NCI-H2227 (cell line): ENCODE data around the gene NLRX1.
"Not testable (repeated sequence)": the region's sequence is repeated elsewhere in the genome, so short reads cannot be mapped to it uniquely, and the experiment has no call there.

Experiments
- DNase-seq: peaks from one replicate; lab custom pipeline; 2025; ENCODE audit not compliant: unreplicated experiment; lab: John Stamatoyannopoulos, UW

Gene NLRX1

GRCh38 chr11:119168471-119169281 lies at the start of gene NLRX1:
NLRX1 (plus strand) TSS chr11:119168725; CDS start chr11:119171404, 2,679 bp downstream.
- DNase-seq: peak; percentile 72

GRCh38 chr11:119118946-119119345 lies 49.6 kb upstream of the NLRX1 start:
- no peak for DNase-seq

GRCh38 chr11:119120639-119121007 lies 47.9 kb upstream of the NLRX1 start:
- peak; percentile 59 for DNase-seq

- peak; percentile 98 for DNase-seq
Measured at GRCh38 chr11:119121008-119121810, 47.3 kb upstream of the NLRX1 start, which contains the start of gene HINFP. HINFP (plus strand) TSS chr11:119121580; CDS start chr11:119126945, 5,365 bp downstream.

DNA sequence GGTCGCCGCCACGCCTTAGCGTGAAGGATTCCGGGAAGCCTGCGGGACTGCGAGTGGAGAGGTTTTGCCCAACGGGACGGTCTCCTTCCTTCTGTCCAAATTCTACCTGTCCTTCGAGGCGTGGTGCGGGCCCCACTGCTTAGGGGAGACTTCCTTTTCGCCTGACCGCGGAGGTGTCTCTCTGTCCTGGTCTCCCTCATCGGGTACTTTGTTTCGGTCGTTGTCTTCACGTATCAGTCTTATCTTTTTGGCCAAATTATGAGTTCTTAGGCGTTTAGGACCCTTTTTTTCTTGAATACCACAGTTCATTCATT lies 46.8 kb upstream of the NLRX1 start:
- no peak for DNase-seq

DNA sequence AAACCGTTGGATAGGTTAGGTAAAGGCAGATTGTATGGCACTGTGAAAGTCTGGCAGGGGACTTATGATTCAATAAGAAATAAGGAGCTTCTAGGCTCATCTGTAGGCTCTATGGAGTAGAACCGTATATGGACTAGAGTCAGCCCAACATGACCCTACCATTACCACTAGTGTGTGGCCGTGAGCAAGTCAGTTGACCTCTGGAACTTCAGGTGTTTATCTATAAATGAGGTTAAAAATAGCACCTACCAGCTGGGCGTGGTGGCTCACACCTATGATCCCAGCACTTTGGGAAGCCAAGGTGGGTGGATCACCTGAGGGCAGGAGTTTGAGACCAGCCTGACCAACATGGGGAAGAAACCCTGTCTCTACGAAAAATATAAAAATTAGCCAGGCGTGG lies 42.7 kb upstream of the NLRX1 start:
- no peak for DNase-seq

DNA sequence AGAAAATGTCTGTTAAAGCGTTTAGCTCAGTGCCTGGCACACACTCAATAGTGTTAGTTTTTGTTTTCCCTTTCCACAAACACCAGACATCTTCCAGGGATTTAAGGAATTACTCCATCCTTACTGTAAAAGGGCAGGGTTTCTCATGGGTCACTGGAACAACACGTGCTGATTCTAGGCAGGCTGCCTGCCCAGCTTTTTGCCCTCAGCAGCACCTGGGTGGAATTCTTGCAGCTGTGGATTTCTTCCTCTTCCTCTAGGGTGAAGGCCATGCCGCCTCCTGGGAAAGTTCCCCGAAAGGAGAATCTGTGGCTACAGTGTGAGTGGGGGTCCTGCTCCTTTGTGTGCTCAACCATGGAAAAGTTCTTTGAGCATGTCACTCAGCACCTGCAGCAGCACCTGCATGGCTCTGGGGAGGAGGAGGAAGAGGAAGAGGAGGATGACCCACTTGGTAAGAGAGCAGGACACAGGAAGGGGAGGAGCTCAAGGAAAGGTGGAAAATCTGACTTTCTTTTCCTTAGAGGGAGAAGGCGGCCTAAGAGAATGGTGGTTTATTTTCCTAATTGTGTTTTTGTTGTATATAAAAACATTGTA lies 41.8 kb upstream of the NLRX1 start:
- no peak for DNase-seq

GRCh38 chr11:119130662-119131061 lies 37.9 kb upstream of the NLRX1 start:
- DNase-seq: no peak

GRCh38 chr11:119134389-119134978 lies 34.0 kb upstream of the NLRX1 start:
- DNase-seq: peak; percentile 7

DNA sequence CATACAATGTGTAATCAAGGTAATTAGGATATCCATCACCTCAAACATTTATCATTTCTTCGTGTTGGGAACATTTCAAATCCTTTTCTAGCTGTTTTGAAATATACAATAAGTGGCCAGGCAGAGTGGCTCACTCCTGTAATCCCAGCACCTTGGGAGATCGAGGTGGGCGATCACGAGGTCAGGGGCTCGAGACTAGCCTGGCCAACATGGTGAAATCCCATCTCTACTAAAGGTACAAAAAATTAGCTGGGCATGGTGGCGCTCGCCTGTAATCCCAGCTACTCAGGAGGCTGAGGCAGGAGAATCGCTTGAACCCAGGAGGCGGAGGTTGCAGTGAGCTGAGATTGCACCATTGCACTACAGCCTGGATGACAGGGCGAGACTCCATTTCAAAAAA lies 29.2 kb upstream of the NLRX1 start:
- not testable (repeated sequence) for DNase-seq

GRCh38 chr11:119144825-119145486 lies 23.6 kb upstream of the NLRX1 start:
- peak; percentile 77 for DNase-seq

- no peak for DNase-seq
Measured at GRCh38 chr11:119145551-119145950, 23.0 kb upstream of the NLRX1 start.

DNA sequence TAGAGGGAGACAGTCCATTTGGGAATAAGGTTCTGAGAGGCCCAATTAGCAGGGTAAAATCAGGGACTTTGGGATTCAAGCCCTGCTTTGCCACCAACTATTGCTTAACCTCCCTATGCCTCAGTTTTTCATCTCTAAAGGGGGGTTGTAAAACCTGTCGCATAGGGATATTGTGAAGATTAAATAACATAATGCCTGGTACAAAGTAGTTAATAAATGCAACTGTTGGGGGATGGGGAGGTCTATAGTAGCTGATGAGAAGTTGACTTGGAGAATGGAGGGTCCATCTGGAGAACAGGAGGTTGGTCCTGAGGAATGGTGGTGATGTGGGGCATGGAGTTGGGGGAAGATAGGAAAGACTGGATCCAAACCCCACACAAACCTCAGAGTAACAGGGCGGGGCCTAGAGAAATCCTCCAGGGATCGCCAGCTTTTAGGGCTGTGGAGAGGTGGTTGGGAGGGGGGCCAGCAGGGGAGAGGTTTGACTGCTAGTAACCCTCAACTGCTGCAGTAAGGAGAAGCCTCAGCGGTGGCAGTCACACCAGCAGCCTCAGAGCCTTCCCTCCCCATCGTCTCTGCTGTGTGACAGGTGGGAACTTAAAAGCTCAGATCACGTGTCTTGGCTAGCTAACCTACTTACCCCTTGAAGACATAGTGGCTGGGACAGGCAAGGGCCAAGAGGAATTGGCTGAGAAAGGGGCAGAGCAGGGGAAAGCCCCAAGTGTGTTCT lies 20.8 kb upstream of the NLRX1 start:
- DNase-seq: no peak

GRCh38 chr11:119148720-119149017 lies 19.9 kb upstream of the NLRX1 start:
- no peak for DNase-seq

- peak; percentile 37 for DNase-seq
Measured at GRCh38 chr11:119149018-119149785, 19.3 kb upstream of the NLRX1 start, which contains the start of gene ABCG4. ABCG4 (plus strand) TSS chr11:119149052; CDS start chr11:119149966, 914 bp downstream.

GRCh38 chr11:119149786-119150275 lies 18.7 kb upstream of the NLRX1 start:
- peak; percentile 37 for DNase-seq

- no peak for DNase-seq
Measured at GRCh38 chr11:119152043-119152442, 16.5 kb upstream of the NLRX1 start.

DNA sequence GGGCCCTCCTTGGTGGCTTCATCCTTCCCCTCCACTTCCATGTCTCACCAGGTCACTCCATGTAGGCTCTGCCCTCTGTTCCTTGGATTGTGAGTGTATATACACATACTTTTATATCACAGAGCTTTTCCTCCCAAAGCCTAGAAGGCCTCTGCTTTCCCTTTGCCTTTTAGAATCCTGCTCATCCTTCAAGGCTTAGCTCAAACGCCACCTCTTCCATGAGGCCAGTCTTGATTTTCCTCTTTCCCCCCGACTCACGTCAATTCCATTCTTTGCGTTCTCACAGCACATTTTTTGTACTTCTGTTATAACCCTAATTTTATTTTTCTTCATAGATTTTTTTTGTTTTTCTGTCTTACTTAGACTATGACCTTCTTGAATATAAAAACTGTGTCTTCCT lies 15.9 kb upstream of the NLRX1 start:
- DNase-seq: no peak

DNA sequence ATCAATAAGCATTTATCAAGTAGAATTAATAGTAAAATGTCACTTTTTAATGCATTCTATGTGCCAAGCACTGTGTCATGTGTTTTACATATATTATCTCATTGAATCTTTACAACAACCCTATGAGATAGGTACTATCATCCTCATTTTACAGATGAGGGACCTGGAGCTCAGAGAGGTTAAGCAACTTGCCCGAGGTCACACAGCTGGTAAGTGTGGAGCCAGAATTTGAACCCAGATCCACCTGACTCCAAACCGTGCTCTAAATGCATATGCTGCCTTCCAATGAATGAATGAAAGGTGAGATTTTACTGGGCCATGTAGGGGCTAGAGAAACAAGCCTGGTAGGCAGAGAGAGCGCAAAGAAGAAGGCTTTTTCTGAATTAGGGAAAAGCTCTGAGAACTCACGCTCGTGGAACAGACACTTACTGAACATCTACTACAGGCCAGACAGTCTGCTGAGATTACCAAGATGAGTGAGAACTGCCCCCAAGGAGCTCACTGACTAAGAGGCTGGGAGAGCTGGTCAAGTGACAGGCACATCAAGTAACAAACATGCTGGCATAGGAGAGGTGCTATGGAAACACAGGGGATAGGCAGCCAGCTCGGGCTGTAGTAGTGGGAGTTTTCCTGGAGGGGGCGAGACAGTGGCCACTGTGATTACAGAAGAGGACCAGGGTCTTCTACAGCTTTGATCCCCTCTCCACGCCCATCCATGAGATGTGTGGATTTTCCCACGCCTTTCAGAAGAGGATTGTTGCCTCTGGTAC lies 15.3 kb upstream of the NLRX1 start:
- no peak for DNase-seq
